Activated T-helper 1 cell treated with anti-CD3 and anti-CD28 coated beads, Interleukin-12 subunit alpha, Interleukin-12 subunit beta, Interleukin-2, Interleukin-4 antibody, amounts not matched to agents 30 ng/mL and 10 ng/mL and 1 ng/mL, durations not matched to agents 14 hours and 24 hours and 36 hours (primary cell): ENCODE data around the gene COBL. TPM values are rescaled to one million over a fixed set of nuclear protein-coding genes. Genes with fewer than 3 reads are reported as not detected.

Source experiments
- DNase-seq: peaks from one replicate; pipeline ENCODE4 v3.0.0; 2021; ENCODE audit warnings: low spot score
- H3K27ac Mint-ChIP-seq: one replicate; pipeline ENCODE4 v1.8.0; 2021; ENCODE audit warnings: mild to moderate bottlenecking, mixed read lengths
- H3K27me3 Mint-ChIP-seq: one replicate; pipeline ENCODE4 v1.8.0; 2022; ENCODE audit warnings: mild to moderate bottlenecking, moderate library complexity, mixed read lengths; ENCODE audit not compliant: insufficient read depth
- H3K36me3 Mint-ChIP-seq: one replicate; pipeline ENCODE4 v1.8.0; 2021; ENCODE audit warnings: low read depth, mixed read lengths
- H3K4me1 Mint-ChIP-seq: one replicate; pipeline ENCODE4 v1.8.0; 2021; ENCODE audit warnings: low read depth, mixed read lengths
- H3K4me3 Mint-ChIP-seq: one replicate; pipeline ENCODE4 v1.8.0; 2021; ENCODE audit warnings: mild to moderate bottlenecking, moderate library complexity, mixed read lengths
- H3K9me3 Mint-ChIP-seq: one replicate; pipeline ENCODE4 v1.8.0; 2021; ENCODE audit warnings: mixed read lengths
- intact Hi-C: fragments of 100-400 bp; cut with micrococcal nuclease; formaldehyde crosslinking; loops from one replicate; pipeline ENCODE4 v1.15.1; 2024
- total RNA-seq: library from RNA; stranded (reverse); gene quantifications from 2 replicates; pipeline ENCODE4 v1.2.3, GENCODE V29; 2022

Gene COBL
- total RNA-seq, 1 donor from 2014 or later: not detected

- no peak for DNase-seq
- intact Hi-C loops: no loop called here
- H3K4me1 Mint-ChIP-seq: no peaks in the 10 kb centered on the region
These were observed 80.9 kb downstream of the COBL start for GRCh38 chr7:51235593-51236313.

GRCh38 chr7:51234609-51235308 is 81.8 kb downstream of the COBL start:
- no peaks in the 10 kb centered on the region for H3K9me3 Mint-ChIP-seq
- DNase-seq: no peak
- intact Hi-C loops: no loop called here
- H3K27ac Mint-ChIP-seq: no peak overlapping the region
- no peaks in the 10 kb centered on the region for H3K4me1 Mint-ChIP-seq
- H3K27me3 Mint-ChIP-seq: no peaks in the 10 kb centered on the region
- no peak overlapping the region for H3K4me3 Mint-ChIP-seq
- H3K36me3 Mint-ChIP-seq: no peaks in the 10 kb centered on the region

More at GRCh38 chr7:51235593-51236313, 80.9 kb downstream of the COBL start:
- Mint-ChIP-seq H3K9me3 (no peaks in the 10 kb centered on the region), H3K27ac (no peak overlapping the region), H3K27me3 (no peaks in the 10 kb centered on the region), H3K36me3 (no peaks in the 10 kb centered on the region), H3K4me3 (no peak overlapping the region)

GRCh38 chr7:51234139-51234538 is 82.5 kb downstream of the COBL start:
- H3K4me1 Mint-ChIP-seq: no peaks in the 10 kb centered on the region
- H3K9me3 Mint-ChIP-seq: no peaks in the 10 kb centered on the region
- H3K27ac Mint-ChIP-seq: no peak overlapping the region
- H3K36me3 Mint-ChIP-seq: no peaks in the 10 kb centered on the region
- no peak for DNase-seq
- intact Hi-C loops: no loop called here
- no peaks in the 10 kb centered on the region for H3K27me3 Mint-ChIP-seq
- H3K4me3 Mint-ChIP-seq: no peak overlapping the region

- Mint-ChIP-seq H3K4me1 (no peaks in the 10 kb centered on the region), H3K27me3 (no peaks in the 10 kb centered on the region), H3K27ac (no peak overlapping the region), H3K36me3 (no peaks in the 10 kb centered on the region), H3K4me3 (no peak overlapping the region), H3K9me3 (no peaks in the 10 kb centered on the region)
- intact Hi-C loops: no loop called here
- no peak for DNase-seq
These were observed 83.2 kb downstream of the COBL start for GRCh38 chr7:51233374-51233773.

GRCh38 chr7:51230723-51231122 is 85.9 kb downstream of the COBL start:
- H3K27ac Mint-ChIP-seq: no peak overlapping the region
- DNase-seq: no peak
- no peaks in the 10 kb centered on the region for H3K36me3 Mint-ChIP-seq
- no peaks in the 10 kb centered on the region for H3K9me3 Mint-ChIP-seq
- H3K27me3 Mint-ChIP-seq: no peaks in the 10 kb centered on the region
- intact Hi-C loops: no loop called here
- no peak overlapping the region for H3K4me3 Mint-ChIP-seq
- H3K4me1 Mint-ChIP-seq: no peaks in the 10 kb centered on the region

GRCh38 chr7:51230324-51230625 is 86.3 kb downstream of the COBL start:
- Mint-ChIP-seq H3K27ac (no peak overlapping the region), H3K4me1 (no peaks in the 10 kb centered on the region), H3K36me3 (no peaks in the 10 kb centered on the region), H3K9me3 (no peaks in the 10 kb centered on the region), H3K27me3 (no peaks in the 10 kb centered on the region), H3K4me3 (no peak overlapping the region)
- intact Hi-C loops: no loop called here
- no peak for DNase-seq

- intact Hi-C loops: no loop called here
- H3K27me3 Mint-ChIP-seq: no peaks in the 10 kb centered on the region
- H3K4me1 Mint-ChIP-seq: no peaks in the 10 kb centered on the region
- no peak overlapping the region for H3K27ac Mint-ChIP-seq
- DNase-seq: no peak
- H3K9me3 Mint-ChIP-seq: no peaks in the 10 kb centered on the region
- no peak overlapping the region for H3K4me3 Mint-ChIP-seq
- no peaks in the 10 kb centered on the region for H3K36me3 Mint-ChIP-seq
These were observed 86.8 kb downstream of the COBL start for GRCh38 chr7:51229620-51230323.

GRCh38 chr7:51229106-51229537 is 87.5 kb downstream of the COBL start:
- no peak for DNase-seq
- no peaks in the 10 kb centered on the region for H3K36me3 Mint-ChIP-seq
- no peak overlapping the region for H3K4me3 Mint-ChIP-seq
- no peaks in the 10 kb centered on the region for H3K9me3 Mint-ChIP-seq
- no peaks in the 10 kb centered on the region for H3K27me3 Mint-ChIP-seq
- intact Hi-C loops: no loop called here
- no peak overlapping the region for H3K27ac Mint-ChIP-seq
- H3K4me1 Mint-ChIP-seq: no peaks in the 10 kb centered on the region

GRCh38 chr7:51228386-51228958 is 88.1 kb downstream of the COBL start:
- Mint-ChIP-seq H3K36me3 (no peaks in the 10 kb centered on the region), H3K4me3 (no peak overlapping the region), H3K4me1 (no peaks in the 10 kb centered on the region), H3K27ac (no peak overlapping the region), H3K27me3 (no peaks in the 10 kb centered on the region), H3K9me3 (no peaks in the 10 kb centered on the region)
- intact Hi-C loops: no loop called here
- no peak for DNase-seq

GRCh38 chr7:51227861-51228260 is 88.7 kb downstream of the COBL start:
- no peak overlapping the region for H3K27ac Mint-ChIP-seq
- no peak overlapping the region for H3K4me3 Mint-ChIP-seq
- no peaks in the 10 kb centered on the region for H3K9me3 Mint-ChIP-seq
- DNase-seq: no peak
- intact Hi-C loops: no loop called here
- H3K36me3 Mint-ChIP-seq: no peaks in the 10 kb centered on the region
- H3K27me3 Mint-ChIP-seq: no peaks in the 10 kb centered on the region
- H3K4me1 Mint-ChIP-seq: no peaks in the 10 kb centered on the region

GRCh38 chr7:51226916-51227535 is 89.6 kb downstream of the COBL start:
- no peaks in the 10 kb centered on the region for H3K9me3 Mint-ChIP-seq
- H3K4me1 Mint-ChIP-seq: no peaks in the 10 kb centered on the region
- H3K27me3 Mint-ChIP-seq: no peaks in the 10 kb centered on the region
- H3K27ac Mint-ChIP-seq: no peak overlapping the region
- H3K36me3 Mint-ChIP-seq: no peaks in the 10 kb centered on the region
- intact Hi-C loops: no loop called here
- no peak for DNase-seq
- H3K4me3 Mint-ChIP-seq: no peak overlapping the region

- Mint-ChIP-seq H3K27me3 (no peaks in the 10 kb centered on the region), H3K36me3 (no peaks in the 10 kb centered on the region), H3K4me1 (no peaks in the 10 kb centered on the region), H3K9me3 (no peaks in the 10 kb centered on the region), H3K4me3 (no peak overlapping the region), H3K27ac (no peak overlapping the region)
- intact Hi-C loops: no loop called here
- no peak for DNase-seq
These were observed 90.4 kb downstream of the COBL start for GRCh38 chr7:51226063-51226755.
